Right forelimb (tissue), 1 donor: ENCODE data around the gene EEF1A2.

Source experiments
- DNase-seq: peaks from one replicate; pipeline ENCODE4 v3.0.0-alpha.2; 2018

Gene EEF1A2

DNA sequence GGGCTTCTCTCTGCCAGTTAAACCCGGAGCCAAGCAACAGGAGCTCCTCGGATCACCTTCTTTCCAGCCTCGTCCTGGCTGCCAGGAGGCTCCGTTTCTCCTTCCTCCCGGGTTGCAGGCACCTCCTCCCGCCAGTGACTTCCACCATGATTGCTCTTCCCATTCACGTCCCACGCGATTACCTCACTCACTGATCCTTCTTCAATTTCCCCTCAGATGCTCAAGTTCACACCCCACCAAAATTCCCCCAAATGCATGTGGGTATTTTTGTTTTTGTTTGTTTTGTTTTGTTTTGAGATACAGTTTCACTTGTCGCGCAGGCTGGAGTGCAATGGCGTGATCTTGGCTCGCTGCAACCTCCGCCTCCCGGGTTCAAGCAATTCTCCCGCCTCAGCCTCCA is 51.6 kb downstream of the EEF1A2 start:
- no peak for DNase-seq

- DNase-seq, result no peak
Measured at GRCh38 chr20:63446216-63447024, 52.5 kb downstream of the EEF1A2 start.

DNA sequence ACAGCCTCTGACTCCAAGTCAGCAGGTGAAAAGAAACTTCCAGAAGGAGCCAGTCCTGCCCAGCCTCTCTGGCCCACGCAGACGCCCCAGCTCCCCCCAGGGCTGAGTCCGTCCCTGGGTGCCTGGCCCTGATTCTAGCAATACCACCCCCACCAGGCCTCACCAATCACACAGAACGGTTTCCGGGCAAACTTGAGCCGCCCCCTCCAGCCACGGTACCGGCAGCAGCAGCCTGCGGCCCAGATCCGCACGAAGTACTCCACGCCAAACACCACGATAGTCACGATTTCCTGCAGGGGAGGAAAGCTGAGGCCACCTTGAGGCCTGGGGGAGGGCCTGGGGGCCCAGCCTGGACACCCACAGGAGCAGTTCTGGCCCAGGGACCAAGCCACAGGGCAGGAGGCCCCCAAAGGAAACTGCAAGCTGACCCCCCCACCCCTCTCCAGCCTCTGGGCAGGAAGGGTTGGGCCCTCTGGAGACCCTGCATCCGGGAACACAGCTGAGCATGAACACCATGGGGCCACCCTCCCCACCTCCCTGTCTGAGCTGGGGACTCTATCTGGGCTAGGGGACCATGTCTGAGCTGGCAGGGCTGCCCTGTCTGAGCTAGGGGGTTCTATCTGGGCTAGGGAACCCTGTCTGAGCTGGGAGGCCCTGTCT is 53.7 kb downstream of the EEF1A2 start:
- no peak for DNase-seq

DNA sequence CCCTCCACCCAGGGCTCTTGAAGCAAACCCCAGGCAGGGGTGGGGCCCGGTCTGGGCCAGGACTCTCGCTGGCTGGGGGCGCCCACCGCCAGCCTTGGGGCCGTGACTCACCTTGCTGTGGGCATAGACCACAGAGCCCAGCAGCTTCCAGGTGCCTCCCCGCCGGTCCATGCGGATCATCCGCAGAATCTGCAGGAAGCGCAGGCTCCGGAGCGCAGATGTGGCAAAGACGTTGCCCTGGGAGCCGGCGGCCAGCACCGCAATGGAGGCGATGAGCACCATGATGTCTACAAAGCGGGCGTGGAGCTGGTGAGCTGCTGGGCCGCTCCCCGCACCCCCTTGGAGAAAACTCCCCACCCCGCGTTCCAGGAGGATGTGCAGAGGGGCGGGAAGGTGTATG is 54.3 kb downstream of the EEF1A2 start:
- DNase-seq, result no peak

GRCh38 chr20:63443606-63444395 is 55.1 kb downstream of the EEF1A2 start:
- DNase-seq, result no peak

DNA sequence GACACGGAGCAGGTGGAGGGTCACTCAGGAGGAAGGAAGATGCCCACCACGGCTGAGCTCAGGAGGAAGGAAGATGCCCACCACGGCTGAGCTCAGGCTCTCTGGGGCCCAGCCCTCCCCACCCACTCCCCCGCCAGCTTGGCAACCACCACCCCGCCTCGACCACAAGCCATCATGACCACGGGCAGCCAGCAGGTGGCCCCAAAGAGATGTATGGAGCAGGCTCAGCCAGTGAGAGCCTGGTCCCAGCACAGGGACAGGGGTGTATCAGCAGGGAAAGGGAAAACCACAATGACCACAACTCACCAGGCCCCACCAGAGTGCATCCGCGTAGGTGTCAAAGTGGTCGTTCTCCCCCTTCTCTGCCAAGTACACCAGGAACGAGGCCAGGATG is 56.8 kb downstream of the EEF1A2 start:
- DNase-seq, result no peak

DNA sequence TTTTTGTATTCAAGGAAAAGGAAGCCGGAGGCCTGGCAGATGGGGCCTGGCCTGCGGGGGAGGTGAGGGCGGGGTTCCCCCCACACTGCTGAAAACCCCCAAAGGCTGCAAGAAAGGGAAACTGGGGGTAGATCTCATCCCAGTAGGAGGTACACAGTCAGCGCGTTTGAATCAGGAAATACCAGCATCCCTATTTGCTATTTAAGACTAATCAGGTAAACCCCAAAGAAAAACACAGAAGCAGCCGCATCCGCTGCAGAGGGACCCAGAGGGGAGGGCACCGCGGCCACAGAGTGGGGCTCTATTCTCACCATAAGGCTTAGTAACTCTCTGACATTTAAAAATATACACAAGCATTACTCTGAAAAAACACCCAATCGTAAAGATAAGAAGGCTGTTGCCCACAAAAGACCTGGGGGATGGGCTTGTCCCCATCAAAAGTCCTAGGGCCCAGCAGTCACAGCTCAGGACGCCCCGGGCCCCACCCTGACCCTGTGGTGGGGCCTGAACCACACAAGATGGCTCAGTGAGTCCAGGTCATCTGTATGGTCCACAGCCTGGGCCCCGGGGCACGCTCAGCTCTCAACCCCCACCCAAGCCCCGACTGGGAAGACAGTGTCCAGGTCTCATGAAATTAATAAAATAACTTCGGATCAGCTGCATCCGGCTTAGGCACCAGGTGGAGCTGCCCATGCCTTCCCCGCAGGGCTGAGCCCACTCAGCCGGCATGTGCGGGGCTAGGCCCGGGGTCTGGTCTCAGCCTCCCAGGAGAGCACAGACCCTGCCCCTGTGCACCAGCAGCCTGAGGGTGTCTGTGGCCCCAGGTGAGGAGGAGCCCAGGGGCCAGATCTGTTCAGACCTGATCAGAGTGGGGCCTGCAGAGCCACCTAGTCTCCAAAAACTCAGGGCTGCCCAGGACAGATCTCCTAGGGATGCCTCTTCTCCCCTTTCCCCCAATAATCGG is 57.5 kb downstream of the EEF1A2 start:
- no peak for DNase-seq

DNA sequence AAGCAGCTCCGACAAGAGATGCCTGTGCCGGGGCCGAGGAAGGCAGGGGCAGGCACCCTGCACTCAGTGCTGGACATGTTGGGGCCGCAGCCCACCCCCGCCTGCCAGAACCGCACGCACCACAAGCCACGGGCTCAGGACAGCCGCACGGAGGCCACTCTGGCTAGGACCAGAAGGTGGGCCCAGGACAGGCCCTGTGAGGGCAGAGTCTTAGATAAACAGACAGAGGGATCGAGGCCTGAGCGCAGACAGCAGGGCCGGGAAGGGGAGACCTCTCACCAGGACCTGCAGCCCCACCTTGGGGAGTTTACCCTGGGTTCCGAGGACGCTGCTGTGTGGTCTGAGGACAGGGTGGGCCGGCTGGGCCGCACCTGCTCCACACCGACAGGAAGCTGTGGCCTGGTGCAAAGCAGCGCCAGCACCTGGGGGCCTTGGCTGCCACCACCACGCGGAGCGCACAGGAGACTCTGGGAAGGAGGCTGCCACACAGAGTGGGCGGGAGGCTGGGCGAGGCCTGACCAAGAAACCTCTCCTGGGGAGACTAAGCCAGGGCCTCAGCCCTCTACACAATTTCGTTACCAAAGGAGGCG is 58.4 kb downstream of the EEF1A2 start:
- no peak for DNase-seq

GRCh38 chr20:63439866-63440265 is 59.0 kb downstream of the EEF1A2 start:
- DNase-seq, result no peak

DNA sequence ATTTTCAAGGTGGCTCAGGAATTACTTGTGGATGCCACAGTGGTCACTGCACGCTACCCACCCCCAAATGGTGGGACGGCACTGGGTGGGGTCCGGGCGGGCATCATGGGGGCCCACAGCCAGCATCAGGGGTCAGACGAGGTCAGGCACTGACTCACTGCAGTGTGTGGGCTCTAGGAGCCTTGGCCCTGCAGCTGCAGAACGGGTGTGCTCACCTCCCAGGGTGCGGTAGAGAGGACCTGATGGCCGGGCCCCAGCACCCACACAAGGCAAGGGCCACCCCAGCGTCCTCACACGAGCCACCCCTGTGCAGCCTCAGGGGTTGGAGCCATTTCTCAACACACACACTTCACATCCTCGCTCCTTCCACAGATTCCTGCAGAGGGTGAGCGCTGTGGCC is 60.8 kb downstream of the EEF1A2 start:
- no peak for DNase-seq
